SK-MEL-5 (cell line): ENCODE data around the gene ADTRP. TPM values are rescaled to one million over a fixed set of nuclear protein-coding genes. Genes with fewer than 3 reads are reported as not detected.
"Not testable (repeated sequence)": the region's sequence is repeated elsewhere in the genome, so short reads cannot be mapped to it uniquely, and the experiment has no call there.

Experiments used
- DNase-seq: peaks from one replicate; pipeline ENCODE4 v3.0.0-alpha.2; 2016; ENCODE audit warnings: low read depth, low spot score
- in situ Hi-C: cut with HindIII; loops from 2 replicates; pipeline ENCODE4 v1.10.0; 2016; ENCODE audit warnings: low sequenced_read_pairs, high pct_unique_total_duplicates, low pct_unique_long_range_greater_than_20kb
- total RNA-seq: library from RNA; depleted of rRNA; stranded (reverse); fragments of >200 nt; shearing (Covaris generic); gene quantifications from 2 replicates; pipeline ENCODE4 v1.2.3, GENCODE V29; 2014

The ADTRP gene
- total RNA-seq, 1 experiment from 2014 or later: not detected

DNA sequence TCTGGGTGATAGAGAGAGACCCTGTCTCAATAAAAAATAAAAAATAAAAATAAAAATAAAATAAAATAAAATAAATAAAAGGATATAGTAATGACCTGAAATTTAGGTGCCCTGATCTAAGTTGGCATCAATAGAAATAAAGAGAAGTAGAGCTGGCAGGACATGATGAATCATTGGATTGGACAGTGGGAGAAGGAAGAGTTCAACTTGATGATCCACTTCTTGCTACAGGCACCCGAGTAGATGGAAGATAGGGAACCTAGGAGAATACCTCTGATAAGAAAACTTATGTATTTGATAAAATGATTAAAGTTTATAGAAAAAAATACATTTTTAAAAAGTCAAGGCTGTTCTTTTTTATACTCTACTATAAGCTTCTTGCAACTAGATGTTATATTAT lies 79.0 kb downstream of the ADTRP start:
- in situ Hi-C loops: no loop called here
- DNase-seq: no peak

DNA sequence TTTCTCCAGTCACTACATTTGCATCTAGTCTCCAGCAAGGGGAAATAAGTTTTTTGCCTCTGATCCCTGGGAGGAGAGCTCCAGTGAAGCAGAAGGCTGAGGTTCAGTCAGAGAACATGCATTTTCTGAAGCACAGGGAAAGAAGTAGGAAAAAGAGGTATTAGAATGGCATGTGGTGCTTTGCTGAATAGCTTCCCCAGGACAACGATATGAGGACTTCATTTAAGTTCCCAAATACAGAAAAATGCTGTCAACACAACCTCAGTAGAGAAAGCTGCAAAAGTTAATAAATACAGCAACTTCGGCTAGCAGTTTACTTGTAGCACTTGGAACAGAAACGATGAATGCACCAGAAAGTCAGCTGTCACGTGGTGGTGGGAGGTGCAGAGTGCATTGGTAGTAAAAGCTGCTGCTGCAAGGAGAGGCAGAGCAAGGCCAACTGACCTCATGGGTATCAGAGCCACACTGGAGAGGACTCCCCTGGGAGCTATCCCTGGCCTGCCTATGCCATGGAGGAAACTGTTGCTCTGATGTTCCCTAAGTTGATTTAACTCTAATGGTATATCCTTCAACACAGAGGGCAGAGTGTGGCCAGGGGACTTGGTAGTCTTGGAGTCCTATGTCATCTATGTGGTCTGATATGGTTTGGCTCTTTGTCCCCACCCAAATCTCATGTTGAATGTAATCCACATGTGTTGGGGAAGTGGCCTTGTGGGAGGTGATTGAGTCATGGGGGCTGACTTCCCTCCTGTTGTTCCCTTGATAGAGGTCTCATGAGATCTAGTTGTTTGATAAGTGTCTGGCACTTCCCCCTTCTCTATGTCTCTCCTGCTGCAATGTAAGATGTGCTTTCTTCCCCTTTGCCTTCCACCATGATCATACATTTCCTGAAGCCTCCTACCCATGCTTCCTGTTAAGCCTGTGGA lies 85.9 kb downstream of the ADTRP start:
- in situ Hi-C loops: no loop called here
- DNase-seq: no peak

DNA sequence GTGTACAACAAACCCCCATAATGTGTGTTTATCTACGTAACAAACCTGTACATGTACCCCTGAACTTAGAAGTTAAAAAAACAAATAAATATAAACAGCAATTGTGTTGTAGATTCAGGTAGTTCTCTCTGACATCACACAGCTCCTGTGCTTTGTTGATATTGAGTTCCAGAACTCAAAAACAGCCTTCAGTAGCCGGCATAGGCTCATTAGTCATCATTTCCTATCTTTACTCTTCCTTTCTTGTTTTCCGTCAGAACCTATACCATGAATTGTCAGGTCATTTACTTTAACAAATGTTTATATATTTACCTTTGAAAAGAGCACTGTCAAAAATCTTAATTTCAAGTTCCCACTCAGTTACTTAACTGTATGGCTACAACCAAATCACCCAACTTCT lies 88.8 kb downstream of the ADTRP start:
- DNase-seq: no peak
- in situ Hi-C loops: no loop called here

DNA sequence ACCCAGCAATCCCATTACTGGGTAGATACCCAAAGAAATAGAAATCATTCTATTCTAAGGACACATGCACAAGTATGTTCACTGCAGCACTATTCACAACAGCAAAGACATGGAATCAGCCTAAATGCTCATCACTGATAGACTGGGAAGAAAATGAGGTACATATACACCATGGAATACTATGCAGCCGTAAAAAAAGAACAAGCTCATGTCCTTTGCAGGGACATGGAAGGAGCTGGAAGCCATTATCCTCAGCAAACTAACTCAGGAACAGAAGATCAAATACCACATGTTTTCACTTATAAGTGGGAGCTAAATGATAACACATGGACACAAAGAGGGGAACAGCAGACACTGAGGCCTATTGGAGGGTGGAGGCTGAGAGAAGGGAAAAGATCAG lies 89.2 kb downstream of the ADTRP start:
- DNase-seq, in situ Hi-C loops: not testable (repeated sequence)

DNA sequence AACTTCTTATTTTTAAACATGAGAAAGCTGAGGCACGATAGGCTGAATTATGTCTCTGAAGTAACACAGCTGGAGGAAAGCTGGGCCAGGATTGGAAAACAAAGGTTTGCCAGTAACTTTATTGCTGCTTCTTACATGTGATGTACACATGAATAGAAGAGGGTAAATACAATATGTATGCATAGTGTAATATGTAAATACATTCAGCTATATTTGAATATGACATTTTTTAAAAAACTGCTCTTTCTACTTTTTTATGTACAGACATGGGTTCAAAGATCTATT lies 90.2 kb downstream of the ADTRP start:
- DNase-seq: no peak
- in situ Hi-C loops: no loop called here

DNA sequence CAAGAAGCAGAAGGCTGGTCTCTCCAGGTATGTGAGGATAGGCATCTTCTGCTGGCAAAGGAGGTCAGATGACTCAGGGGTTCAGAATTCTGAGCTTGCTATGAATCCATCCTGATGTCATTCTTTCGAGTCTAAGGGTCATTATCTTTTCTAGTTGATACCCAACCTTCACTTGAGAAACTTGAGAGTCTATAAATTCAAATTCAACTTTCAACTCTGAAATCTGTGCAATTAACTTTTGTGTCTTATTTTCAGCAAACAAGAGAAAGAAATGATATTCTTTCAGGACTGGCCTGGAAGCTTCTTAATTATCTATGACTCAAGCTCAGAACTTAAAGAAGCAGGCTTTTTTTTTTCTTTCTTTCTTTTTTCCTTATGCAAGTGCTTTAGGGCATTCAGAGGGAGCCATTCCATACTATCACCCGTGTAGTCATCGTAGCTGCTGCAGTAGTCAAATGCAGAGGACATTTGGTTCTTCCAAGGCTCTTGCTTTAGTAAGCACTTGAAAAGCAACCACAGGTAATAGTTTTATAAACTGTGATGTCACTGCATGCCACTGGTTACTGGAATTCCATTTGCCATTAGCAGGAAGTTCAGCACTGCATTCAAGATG lies 93.0 kb downstream of the ADTRP start:
- DNase-seq: no peak
- in situ Hi-C loops: no loop called here

DNA sequence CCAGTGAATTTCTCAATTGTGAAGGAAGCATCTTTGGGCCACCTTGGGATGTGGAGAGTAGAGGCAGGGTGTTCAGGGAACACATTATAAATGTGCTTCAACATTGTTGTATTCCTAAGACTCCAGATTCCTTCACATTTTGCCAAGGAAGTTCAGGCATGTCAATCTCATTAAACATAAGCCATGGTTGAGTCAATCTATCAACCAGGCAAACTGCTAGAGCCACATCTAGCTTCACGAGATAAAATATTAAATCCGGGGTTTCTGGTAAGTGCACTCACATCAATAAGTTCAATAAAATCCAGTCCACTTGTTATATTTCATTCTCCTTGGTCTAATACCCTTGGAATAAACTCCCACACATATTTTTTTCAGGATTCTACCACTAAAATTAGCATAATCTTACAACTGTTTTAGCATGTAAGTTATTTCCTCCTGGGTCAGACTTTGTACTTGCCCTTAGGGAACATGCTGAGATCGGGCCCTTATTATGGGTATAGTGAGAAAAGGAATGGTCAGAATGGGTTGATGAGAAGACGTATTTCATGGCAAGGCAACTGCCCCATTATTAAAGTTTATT lies 93.6 kb downstream of the ADTRP start:
- in situ Hi-C loops: no loop called here

DNA sequence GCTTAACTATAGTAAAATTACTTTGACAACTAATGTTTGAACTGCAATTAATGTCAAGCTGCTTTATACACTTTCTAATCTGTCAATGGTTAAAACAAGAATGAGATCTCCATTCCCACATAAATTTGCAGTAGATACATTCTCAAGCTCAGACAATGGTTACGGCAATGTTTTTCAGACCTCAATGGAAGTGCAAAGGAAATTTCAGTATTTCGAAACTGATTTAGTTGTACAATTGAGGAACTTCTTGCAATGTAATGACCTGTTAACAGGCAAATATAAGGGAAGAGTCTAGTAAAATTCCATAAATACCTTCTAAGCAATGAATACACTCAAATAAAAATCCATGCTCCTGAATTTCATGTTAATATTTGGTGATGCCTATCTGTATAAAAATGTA lies 94.7 kb downstream of the ADTRP start:
- in situ Hi-C loops: no loop called here
- no peak for DNase-seq

More for the DNA sequence above, 93.6 kb downstream of the ADTRP start:
- no peak for DNase-seq

DNA sequence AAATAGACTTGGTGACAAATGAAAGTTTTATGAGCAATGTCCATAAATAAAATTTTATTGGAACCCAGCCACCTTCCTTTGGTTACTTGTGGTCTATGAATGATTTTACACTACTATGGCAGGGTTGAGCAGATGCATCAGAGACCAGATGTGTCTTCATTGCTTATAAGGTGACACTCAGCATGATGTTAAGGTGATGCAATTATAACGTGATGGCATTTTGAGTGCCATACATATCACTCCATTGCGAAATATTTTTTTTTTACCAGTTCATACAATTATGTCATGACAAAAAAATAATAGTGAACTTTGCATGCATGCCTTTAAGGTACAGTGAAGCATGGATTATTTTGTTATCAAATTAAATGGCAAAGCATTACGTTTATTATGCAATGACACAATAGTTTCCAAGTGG lies 96.0 kb downstream of the ADTRP start:
- in situ Hi-C loops: no loop called here

DNA sequence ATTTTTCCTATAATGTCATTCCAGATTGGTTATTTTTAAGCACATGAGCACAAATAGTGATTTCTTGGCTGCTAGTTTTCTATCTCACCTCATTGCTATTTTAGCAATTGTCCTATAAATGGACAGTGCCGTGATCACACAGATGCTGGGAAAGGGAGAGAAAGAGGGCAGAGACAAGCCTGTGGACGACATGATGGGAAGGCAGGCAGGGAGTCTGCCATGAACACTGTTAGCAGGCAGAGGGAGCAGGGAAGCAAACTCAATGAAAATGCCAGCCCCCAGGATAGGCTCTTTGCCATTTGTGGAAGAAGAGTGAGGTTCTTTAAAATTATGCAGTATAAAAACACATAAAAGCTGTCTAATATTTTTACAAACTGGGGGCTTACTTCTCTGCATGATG lies 96.8 kb downstream of the ADTRP start:
- in situ Hi-C loops: no loop called here
- peak; percentile 22 for DNase-seq

More for the DNA sequence above, 96.0 kb downstream of the ADTRP start:
- DNase-seq: no peak

DNA sequence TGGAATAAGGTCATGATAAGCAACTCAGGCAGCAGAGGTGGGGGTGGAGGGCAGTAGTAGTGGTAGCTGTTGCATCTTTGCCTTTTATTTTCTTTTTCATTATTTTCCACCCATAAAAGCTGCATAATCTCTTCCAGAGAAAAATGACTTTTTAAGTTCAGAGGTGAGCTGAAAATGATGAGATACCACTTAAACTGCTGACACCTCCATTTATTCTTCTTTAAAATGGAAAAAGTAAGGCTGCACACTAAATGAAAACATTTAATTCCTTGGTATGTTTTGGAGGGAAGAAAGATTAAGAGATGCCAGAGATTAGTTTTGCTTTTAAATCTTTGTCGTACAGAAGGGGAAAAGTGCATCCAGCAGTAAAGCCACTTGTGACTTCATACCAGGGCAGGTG lies 97.2 kb downstream of the ADTRP start:
- in situ Hi-C loops: no loop called here
- DNase-seq: no peak

DNA sequence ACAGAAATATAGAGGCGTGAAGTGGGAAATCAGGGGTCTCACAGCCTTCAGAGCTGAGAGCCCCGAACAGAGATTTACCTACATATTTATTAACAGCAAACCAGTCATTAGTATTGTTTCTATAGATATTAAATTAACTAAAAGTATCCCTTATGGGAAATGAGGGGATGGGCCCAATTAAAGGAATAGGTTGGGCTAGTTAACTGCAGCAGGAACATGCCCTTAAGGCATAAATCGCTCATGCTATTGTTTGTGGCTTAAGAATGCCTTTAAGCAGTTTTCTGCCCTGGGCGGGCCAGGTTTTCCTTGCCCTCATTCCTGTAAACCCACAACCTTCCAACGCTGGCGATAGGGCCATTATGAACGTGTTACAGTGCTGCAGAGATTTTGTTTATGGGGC lies 98.1 kb downstream of the ADTRP start:
- DNase-seq, in situ Hi-C loops: not testable (repeated sequence)

DNA sequence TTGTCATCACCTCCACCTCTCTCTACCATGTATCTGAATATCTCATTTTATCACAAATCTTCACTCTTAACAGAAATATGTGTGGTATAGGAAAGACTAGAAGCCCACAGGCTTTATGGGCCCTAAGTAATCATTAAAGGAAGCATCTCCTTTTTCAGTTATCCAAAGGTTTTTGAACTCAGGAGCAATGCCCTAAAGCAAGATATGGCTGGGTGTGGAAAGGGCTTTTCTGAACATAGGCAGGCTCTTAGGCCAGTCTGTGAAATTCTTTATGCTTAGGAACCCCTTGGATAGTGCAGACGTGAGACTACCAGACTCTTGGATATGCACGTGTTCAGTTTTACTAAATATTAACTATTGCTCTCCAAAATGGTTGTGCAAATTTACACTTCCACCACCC lies 99.5 kb downstream of the ADTRP start:
- DNase-seq: no peak
- in situ Hi-C loops: no loop called here

DNA sequence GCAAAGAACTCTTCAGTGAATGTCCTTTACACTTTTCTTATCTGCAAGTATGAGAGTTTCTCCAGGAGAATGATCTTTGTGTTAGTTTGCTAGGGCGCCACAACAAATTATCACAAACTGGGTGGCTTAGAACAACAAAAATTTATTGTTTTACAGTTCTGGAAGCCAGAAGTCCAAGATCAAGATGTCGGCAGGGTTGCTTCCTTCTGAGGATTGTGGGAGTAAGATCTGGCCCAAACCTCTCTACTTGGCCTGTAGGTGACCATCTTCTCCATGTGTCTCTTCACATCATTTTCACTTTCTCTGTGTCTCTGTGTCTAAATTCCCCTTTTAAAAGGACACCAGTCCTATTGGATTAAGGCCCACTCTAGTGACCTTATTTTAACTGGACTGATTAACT lies 103.0 kb downstream of the ADTRP start:
- peak; percentile 63 for DNase-seq
- in situ Hi-C loops: no loop called here

DNA sequence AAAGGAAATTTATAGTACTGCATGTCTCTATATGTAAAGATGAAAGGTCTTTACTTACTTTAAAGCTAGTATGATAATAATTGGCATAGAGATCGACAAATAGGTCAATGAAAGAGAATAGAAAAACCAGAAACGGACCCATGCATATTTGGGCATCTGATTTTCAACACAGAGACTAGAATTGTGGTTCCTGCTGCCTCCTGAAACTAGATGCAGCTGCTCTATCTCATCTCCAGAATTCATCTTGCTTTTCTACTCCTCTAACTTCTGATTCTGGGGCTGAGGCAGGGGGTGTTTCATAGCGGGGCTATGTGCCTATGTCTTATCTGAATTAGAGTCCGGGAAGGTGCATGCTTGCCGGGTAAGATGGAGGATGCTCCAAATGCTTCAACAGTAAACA lies 105.9 kb downstream of the ADTRP start:
- DNase-seq: no peak
- in situ Hi-C loops: no loop called here

DNA sequence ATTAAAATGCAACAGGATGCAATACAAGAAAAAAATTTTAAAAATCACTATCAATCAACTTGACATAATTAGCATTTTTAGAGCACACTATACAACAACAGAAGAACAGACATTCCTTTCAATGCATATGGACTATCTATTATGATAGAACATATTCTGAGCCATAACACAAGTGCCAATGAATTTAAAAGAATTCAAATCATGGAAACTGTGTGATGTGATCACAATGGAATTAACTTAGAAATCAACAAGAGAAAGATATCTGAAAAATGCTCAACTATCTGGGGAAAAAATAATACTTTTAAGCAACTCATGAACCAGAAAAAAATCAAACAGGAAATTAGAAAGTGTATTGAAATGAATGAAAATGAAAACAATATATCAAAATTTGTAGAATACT lies 106.3 kb downstream of the ADTRP start:
- in situ Hi-C loops: no loop called here
- DNase-seq: no peak

DNA sequence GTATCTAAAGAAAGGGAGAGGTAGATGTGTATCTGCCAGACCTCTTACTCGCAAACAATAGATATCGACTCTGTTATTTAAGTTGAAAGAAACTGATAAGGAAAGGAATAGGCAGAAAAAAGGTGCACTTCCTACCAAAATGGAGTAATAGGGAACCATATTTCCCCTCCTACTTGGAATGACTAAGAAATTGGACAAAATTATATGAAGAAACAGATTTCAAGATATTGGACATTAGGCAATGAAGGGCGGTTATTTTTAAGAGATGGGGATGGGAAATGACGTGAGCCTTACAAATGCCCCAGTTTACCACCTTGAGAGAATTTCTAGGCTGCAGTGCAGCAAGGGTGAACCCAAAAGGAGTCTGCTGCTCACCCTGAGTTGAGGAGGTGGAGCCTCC lies 108.9 kb downstream of the ADTRP start:
- in situ Hi-C loops: no loop called here
- DNase-seq: no peak

DNA sequence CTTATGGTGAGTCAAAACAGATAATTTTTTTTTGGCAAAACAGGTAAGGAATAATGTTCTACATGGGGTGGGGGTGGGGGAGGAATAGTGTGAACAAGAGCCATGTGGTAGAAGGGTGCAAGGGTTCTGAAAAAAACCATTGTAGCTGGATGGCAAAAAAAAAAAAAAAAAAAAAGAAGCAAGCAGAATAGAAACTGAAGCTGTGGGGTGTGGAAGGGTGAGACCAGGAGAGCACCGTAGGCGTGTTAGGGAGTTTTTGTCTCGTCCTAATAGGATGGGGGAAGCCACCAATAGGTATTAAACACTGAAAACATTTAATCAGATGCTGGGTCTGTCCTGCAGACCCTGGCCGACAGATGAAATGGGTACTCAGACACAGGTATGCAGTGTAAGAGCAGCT lies 110.1 kb downstream of the ADTRP start:
- in situ Hi-C loops: no loop called here
- no peak for DNase-seq

DNA sequence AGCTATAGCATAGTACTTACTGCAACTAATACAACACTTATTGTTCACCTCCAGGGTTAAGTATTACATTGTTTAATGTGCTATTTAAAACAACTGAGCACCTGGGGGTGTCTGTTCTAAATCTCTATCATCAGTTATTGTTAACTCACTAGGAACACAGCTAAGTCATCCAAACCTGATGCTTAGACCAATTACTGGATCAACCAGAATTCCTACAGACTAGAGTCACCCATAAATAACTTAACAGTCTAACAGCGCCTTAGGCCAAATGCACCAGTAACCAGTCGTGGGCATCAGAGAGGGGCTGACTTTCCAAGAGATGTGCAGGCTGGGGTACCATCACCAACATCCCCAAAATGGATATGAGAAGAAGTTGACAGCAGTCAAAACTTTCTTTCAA lies 110.7 kb downstream of the ADTRP start:
- DNase-seq: no peak
- in situ Hi-C loops: no loop called here
